Esophagus squamous epithelium (tissue), 4 donors: ENCODE results near the gene LCOR.

Source experiments
- CTCF ChIP-seq, 6 experiments: fragments of 450-650 bp in 4 of 6; fragments of 200-600 bp in 2 of 6; sonication (generic) in 2 of 6; IDR thresholded peaks; one replicate each; pipeline ENCODE4 v1.5.1; 2016 to 2019; ENCODE audit warnings: antibody characterized with exemption in 6 of 6, mild to moderate bottlenecking in 4 of 6, moderate library complexity in 4 of 6
- POLR2A ChIP-seq, 4 donors: fragments of 450-650 bp; IDR thresholded peaks; one replicate each; pipeline ENCODE4 v1.6.1; 2017; ENCODE audit warnings: antibody characterized with exemption in 4 of 4, mild to moderate bottlenecking in 4 of 4, moderate library complexity in 3 of 4

GRCh38 chr10:96999987-97000386, 167.9 kb downstream of the LCOR start:
- TF ChIP-seq CTCF (IDR thresholded peaks at IDR 0.05) (no peak), POLR2A (IDR thresholded peaks at IDR 0.05) (no peak)
